ENCODE data around the gene GRID1. TPM values are rescaled to one million over a fixed set of nuclear protein-coding genes. Genes with fewer than 3 reads are reported as not detected.

The GRID1 gene
- total RNA-seq, result 3.9 TPM
- 2.4 TPM for polyA plus RNA-seq

- Histone ChIP-seq H3K36me3 (ENCODE audit: insufficient read depth) (no peaks in the 10 kb centered on the region), H3K4me1 (ENCODE audit: insufficient read depth) (peaks cover 4% of the 10 kb centered on the region), H3K27ac (ENCODE audit: low read depth) (no peak within 1 kb of the TSS), H3K4me3 (ENCODE audit: low read depth, low read length) (peak within 1 kb of the TSS; percentile 54)
- under 1% methylated on average over 113 of the region's 119 CpGs for WGBS
- DNase-seq (ENCODE audit: extremely low spot score), result no peak
These were observed at the start of gene GRID1 for GRCh38 chr10:86366033-86366901. TSS of gene GRID1 (minus strand) at chr10:86366795.

GRCh38 chr10:86415583-86415982, 49.0 kb upstream of the GRID1 start:
- DNase-seq (ENCODE audit: extremely low spot score), result no peak
- H3K4me3 ChIP-seq (ENCODE audit: low read depth, low read length), result no peak overlapping the region
- H3K27ac ChIP-seq (ENCODE audit: low read depth), result no peak overlapping the region
- 60% methylated on average over 5 of the region's 5 CpGs for WGBS
- no peaks in the 10 kb centered on the region for H3K36me3 ChIP-seq (ENCODE audit: insufficient read depth)
- no peaks in the 10 kb centered on the region for H3K4me1 ChIP-seq (ENCODE audit: insufficient read depth)

- Histone ChIP-seq H3K36me3 (ENCODE audit: insufficient read depth) (no peaks in the 10 kb centered on the region), H3K27ac (ENCODE audit: low read depth) (no peak overlapping the region), H3K4me1 (ENCODE audit: insufficient read depth) (no peaks in the 10 kb centered on the region), H3K4me3 (ENCODE audit: low read depth, low read length) (no peak overlapping the region)
- 93% methylated on average over 3 of the region's 3 CpGs for WGBS
- DNase-seq (ENCODE audit: extremely low spot score), result no peak
These were observed 48.5 kb upstream of the GRID1 start for GRCh38 chr10:86415116-86415515.

GRCh38 chr10:86413046-86413728, 46.6 kb upstream of the GRID1 start:
- H3K4me3 ChIP-seq (ENCODE audit: low read depth, low read length), result no peak overlapping the region
- no peak overlapping the region for H3K27ac ChIP-seq (ENCODE audit: low read depth)
- DNase-seq (ENCODE audit: extremely low spot score), result no peak

GRCh38 chr10:86411852-86412560, 45.4 kb upstream of the GRID1 start:
- 72% methylated on average over 6 of the region's 6 CpGs for WGBS
- no peaks in the 10 kb centered on the region for H3K4me1 ChIP-seq (ENCODE audit: insufficient read depth)
- no peaks in the 10 kb centered on the region for H3K36me3 ChIP-seq (ENCODE audit: insufficient read depth)
- H3K4me3 ChIP-seq (ENCODE audit: low read depth, low read length), result no peak overlapping the region
- H3K27ac ChIP-seq (ENCODE audit: low read depth), result no peak overlapping the region
- no peak for DNase-seq (ENCODE audit: extremely low spot score)

More at GRCh38 chr10:86413046-86413728, 46.6 kb upstream of the GRID1 start:
- Histone ChIP-seq H3K4me1 (ENCODE audit: insufficient read depth) (no peaks in the 10 kb centered on the region), H3K36me3 (ENCODE audit: insufficient read depth) (no peaks in the 10 kb centered on the region)
- WGBS, result 27% methylated on average over 6 of the region's 6 CpGs

GRCh38 chr10:86411281-86411841, 44.8 kb upstream of the GRID1 start:
- peak; percentile 55 for DNase-seq (ENCODE audit: extremely low spot score)
- WGBS, result 5% methylated on average over 7 of the region's 7 CpGs

GRCh38 chr10:86410542-86411124, 44.0 kb upstream of the GRID1 start:
- H3K36me3 ChIP-seq (ENCODE audit: insufficient read depth), result no peaks in the 10 kb centered on the region
- DNase-seq (ENCODE audit: extremely low spot score), result no peak
- 50% methylated on average over 4 of the region's 4 CpGs for WGBS
- no peaks in the 10 kb centered on the region for H3K4me1 ChIP-seq (ENCODE audit: insufficient read depth)
- no peak overlapping the region for H3K27ac ChIP-seq (ENCODE audit: low read depth)
- no peak overlapping the region for H3K4me3 ChIP-seq (ENCODE audit: low read depth, low read length)

More at GRCh38 chr10:86411281-86411841, 44.8 kb upstream of the GRID1 start:
- Histone ChIP-seq H3K36me3 (ENCODE audit: insufficient read depth) (no peaks in the 10 kb centered on the region), H3K4me3 (ENCODE audit: low read depth, low read length) (no peak overlapping the region), H3K27ac (ENCODE audit: low read depth) (no peak overlapping the region), H3K4me1 (ENCODE audit: insufficient read depth) (no peaks in the 10 kb centered on the region)

- WGBS, result 71% methylated on average over 1 of the region's 1 CpG
- Histone ChIP-seq H3K4me3 (ENCODE audit: low read depth, low read length) (no peak overlapping the region), H3K27ac (ENCODE audit: low read depth) (no peak overlapping the region), H3K36me3 (ENCODE audit: insufficient read depth) (no peaks in the 10 kb centered on the region), H3K4me1 (ENCODE audit: insufficient read depth) (no peaks in the 10 kb centered on the region)
- DNase-seq (ENCODE audit: extremely low spot score), result no peak
These were observed 42.6 kb upstream of the GRID1 start for GRCh38 chr10:86409183-86409582.

GRCh38 chr10:86403183-86403797, 36.7 kb upstream of the GRID1 start:
- Histone ChIP-seq H3K36me3 (ENCODE audit: insufficient read depth) (no peaks in the 10 kb centered on the region), H3K4me3 (ENCODE audit: low read depth, low read length) (no peak overlapping the region), H3K27ac (ENCODE audit: low read depth) (no peak overlapping the region), H3K4me1 (ENCODE audit: insufficient read depth) (no peaks in the 10 kb centered on the region)
- 74% methylated on average over 6 of the region's 6 CpGs for WGBS
- no peak for DNase-seq (ENCODE audit: extremely low spot score)

- Histone ChIP-seq H3K4me1 (ENCODE audit: insufficient read depth) (no peaks in the 10 kb centered on the region), H3K36me3 (ENCODE audit: insufficient read depth) (no peaks in the 10 kb centered on the region), H3K4me3 (ENCODE audit: low read depth, low read length) (no peak overlapping the region), H3K27ac (ENCODE audit: low read depth) (no peak overlapping the region)
- DNase-seq (ENCODE audit: extremely low spot score), result no peak
- 12% methylated on average over 18 of the region's 18 CpGs for WGBS
These were observed 35.8 kb upstream of the GRID1 start for GRCh38 chr10:86402283-86402941.

GRCh38 chr10:86401588-86402282, 35.1 kb upstream of the GRID1 start:
- no peak for DNase-seq (ENCODE audit: extremely low spot score)
- H3K4me1 ChIP-seq (ENCODE audit: insufficient read depth), result no peaks in the 10 kb centered on the region
- H3K36me3 ChIP-seq (ENCODE audit: insufficient read depth), result no peaks in the 10 kb centered on the region
- H3K27ac ChIP-seq (ENCODE audit: low read depth), result no peak overlapping the region
- no peak overlapping the region for H3K4me3 ChIP-seq (ENCODE audit: low read depth, low read length)
- WGBS, result 21% methylated on average over 27 of the region's 27 CpGs

All from urinary bladder (tissue), 4 donors.